MM.1S (cell line): ENCODE results near the gene COLGALT1.

Experiments used
- DNase-seq: peaks from one replicate; pipeline ENCODE4 v3.0.0-alpha.2; 2015
- H2AFZ ChIP-seq: fragments of 300-600 bp; sonication (generic); 2 replicates; pipeline ENCODE4 v1.6.0; 2016; ENCODE audit warnings: antibody characterized with exemption, low read length
- H3F3A ChIP-seq: fragments of 300-600 bp; sonication (generic); 2 replicates; pipeline ENCODE4 v1.6.1; 2016; ENCODE audit warnings: mild to moderate bottlenecking, antibody characterized with exemption, low read length, moderate library complexity, mixed read lengths; ENCODE audit not compliant: insufficient read depth
- H3K27ac ChIP-seq: fragments of 300-600 bp; sonication (generic); 2 replicates; pipeline ENCODE4 v1.5.1; 2016; ENCODE audit warnings: mild to moderate bottlenecking, low read length
- H3K27me3 ChIP-seq: fragments of 300-600 bp; sonication (generic); replicated peaks from 2 replicates; pipeline ENCODE4 v1.6.0; 2016; ENCODE audit warnings: low read length; ENCODE audit not compliant: insufficient read depth
- H3K36me3 ChIP-seq: fragments of 300-600 bp; sonication (generic); replicated peaks from 2 replicates; pipeline ENCODE4 v1.6.1; 2016; ENCODE audit warnings: mild to moderate bottlenecking, low read length, mixed read lengths; ENCODE audit not compliant: insufficient read depth
- H3K4me1 ChIP-seq: fragments of 300-600 bp; sonication (generic); 2 replicates; pipeline ENCODE4 v1.6.1; 2016; ENCODE audit warnings: low read length, mixed read lengths
- H3K4me2 ChIP-seq: fragments of 300-600 bp; sonication (generic); 2 replicates; pipeline ENCODE4 v1.6.0; 2016; ENCODE audit warnings: low read depth, low read length
- H3K4me3 ChIP-seq: fragments of 300-600 bp; sonication (generic); 2 replicates; pipeline ENCODE4 v1.5.1; 2016; ENCODE audit warnings: low read length, mixed read lengths
- H3K79me2 ChIP-seq: fragments of 300-600 bp; sonication (generic); 2 replicates; pipeline ENCODE4 v1.6.1; 2016; ENCODE audit warnings: mixed run types, low read length, mixed read lengths
- H3K9ac ChIP-seq: fragments of 300-600 bp; sonication (generic); 2 replicates; pipeline ENCODE4 v1.6.1; 2016; ENCODE audit warnings: low read length, mixed read lengths
- H3K9me2 ChIP-seq: fragments of 300-600 bp; sonication (generic); replicated peaks from 2 replicates; pipeline ENCODE4 v1.6.1; 2016; ENCODE audit warnings: mild to moderate bottlenecking, low read length, mixed read lengths; ENCODE audit not compliant: insufficient read depth
- H3K9me3 ChIP-seq: fragments of 300-600 bp; sonication (generic); replicated peaks from 2 replicates; pipeline ENCODE4 v1.6.1; 2016; ENCODE audit warnings: mild to moderate bottlenecking, low read length, mixed read lengths; ENCODE audit not compliant: insufficient read depth
- H4K20me1 ChIP-seq: fragments of 300-600 bp; sonication (generic); 2 replicates; pipeline ENCODE4 v1.6.1; 2016; ENCODE audit warnings: mild to moderate bottlenecking, low read length, moderate library complexity, mixed read lengths; ENCODE audit not compliant: insufficient read depth
- EZH2 ChIP-seq: fragments of 300-600 bp; sonication (generic); optimal IDR thresholded peaks from 2 replicates; pipeline ENCODE3; 2017; ENCODE audit warnings: low read depth, mild to moderate bottlenecking, antibody characterized with exemption, low read length, mixed read lengths
- EZH2phosphoT487 ChIP-seq: fragments of 300-600 bp; sonication (generic); IDR thresholded peaks from 2 replicates; pipeline ENCODE4 v1.6.1; 2018; ENCODE audit warnings: antibody characterized with exemption, low read length
- TF ChIP-seq, protein P1 (sequence below): fragments of 300-600 bp; sonication (generic); IDR thresholded peaks from 2 replicates; pipeline ENCODE4 v1.5.1; 2016; ENCODE audit warnings: antibody characterized with exemption, low read length, mixed read lengths

Gene COLGALT1

DNA sequence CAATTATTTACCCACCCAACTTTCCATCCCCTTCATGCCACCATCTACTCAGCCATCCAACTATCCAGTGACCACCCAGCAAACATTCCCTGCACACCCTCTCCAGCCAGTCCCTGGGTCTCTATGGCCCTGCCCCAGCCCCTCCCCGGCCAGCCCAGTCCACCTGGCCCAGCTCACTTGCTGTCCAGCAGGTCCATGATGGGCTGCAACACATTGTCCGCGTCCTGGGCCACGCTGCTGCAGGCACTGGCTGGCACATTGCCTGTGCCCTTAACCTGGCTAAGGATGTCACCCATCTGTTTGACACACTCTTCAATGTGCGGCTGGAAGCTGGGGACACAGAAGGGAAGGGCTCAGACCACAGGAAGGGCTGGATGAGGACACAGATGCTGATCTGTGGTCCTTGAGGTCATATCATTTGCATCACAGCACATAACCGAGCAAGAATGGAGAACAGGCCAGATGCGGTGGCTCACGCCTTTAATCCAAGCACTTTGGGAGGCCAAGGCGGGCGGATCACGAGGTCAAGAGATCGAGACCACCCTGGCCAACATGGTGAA, 71.1 kb downstream of the COLGALT1 start:
- Histone ChIP-seq H3K9me3 (no peaks in the 10 kb centered on the region), H3K36me3 (no peaks in the 10 kb centered on the region), H3K4me2 (no peak overlapping the region), H3K4me1 (no peaks in the 10 kb centered on the region), H3K4me3 (no peak overlapping the region), H3K9me2 (no peaks in the 10 kb centered on the region), H3F3A (no peaks in the 10 kb centered on the region), H3K27ac (no peak overlapping the region), H4K20me1 (no peaks in the 10 kb centered on the region), H3K9ac (no peak overlapping the region), H3K27me3 (peaks cover 45% of the 10 kb centered on the region), H2AFZ (no peak overlapping the region), H3K79me2 (no peaks in the 10 kb centered on the region)
- TF ChIP-seq EZH2 = no peak
- TF ChIP-seq, protein P1, sequence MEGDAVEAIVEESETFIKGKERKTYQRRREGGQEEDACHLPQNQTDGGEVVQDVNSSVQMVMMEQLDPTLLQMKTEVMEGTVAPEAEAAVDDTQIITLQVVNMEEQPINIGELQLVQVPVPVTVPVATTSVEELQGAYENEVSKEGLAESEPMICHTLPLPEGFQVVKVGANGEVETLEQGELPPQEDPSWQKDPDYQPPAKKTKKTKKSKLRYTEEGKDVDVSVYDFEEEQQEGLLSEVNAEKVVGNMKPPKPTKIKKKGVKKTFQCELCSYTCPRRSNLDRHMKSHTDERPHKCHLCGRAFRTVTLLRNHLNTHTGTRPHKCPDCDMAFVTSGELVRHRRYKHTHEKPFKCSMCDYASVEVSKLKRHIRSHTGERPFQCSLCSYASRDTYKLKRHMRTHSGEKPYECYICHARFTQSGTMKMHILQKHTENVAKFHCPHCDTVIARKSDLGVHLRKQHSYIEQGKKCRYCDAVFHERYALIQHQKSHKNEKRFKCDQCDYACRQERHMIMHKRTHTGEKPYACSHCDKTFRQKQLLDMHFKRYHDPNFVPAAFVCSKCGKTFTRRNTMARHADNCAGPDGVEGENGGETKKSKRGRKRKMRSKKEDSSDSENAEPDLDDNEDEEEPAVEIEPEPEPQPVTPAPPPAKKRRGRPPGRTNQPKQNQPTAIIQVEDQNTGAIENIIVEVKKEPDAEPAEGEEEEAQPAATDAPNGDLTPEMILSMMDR = no peak
- TF ChIP-seq EZH2phosphoT487 = no peak
- no peak for DNase-seq

DNA sequence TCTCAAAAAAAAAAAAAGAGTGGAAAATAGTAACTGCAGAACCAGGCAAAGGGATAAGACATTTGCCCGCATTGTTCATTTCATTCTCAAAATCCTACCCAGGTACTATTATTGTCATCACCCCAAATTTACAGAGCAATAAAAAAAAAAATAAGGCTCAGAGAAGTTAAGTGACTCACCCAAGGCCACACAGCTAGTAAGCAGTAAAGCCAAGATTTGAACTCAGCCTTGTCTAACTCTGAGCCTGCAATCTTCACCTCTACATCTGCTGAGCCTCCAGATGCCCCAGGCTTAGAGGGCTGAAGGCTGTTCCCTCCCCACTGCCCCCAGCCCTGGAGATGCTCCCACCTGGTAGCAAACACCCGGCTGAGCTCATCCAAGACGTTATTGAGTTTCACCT, 71.7 kb downstream of the COLGALT1 start:
- Histone ChIP-seq H3K4me1 (no peaks in the 10 kb centered on the region), H3K27ac (no peak overlapping the region), H3K9me3 (no peaks in the 10 kb centered on the region), H2AFZ (no peak overlapping the region), H3K9me2 (no peaks in the 10 kb centered on the region), H3K27me3 (peaks cover 43% of the 10 kb centered on the region), H3K4me2 (no peak overlapping the region), H3F3A (no peaks in the 10 kb centered on the region), H3K9ac (no peak overlapping the region), H3K36me3 (no peaks in the 10 kb centered on the region), H3K4me3 (no peak overlapping the region), H3K79me2 (no peaks in the 10 kb centered on the region), H4K20me1 (no peaks in the 10 kb centered on the region)
- DNase-seq = no peak
- no peak for TF ChIP-seq EZH2phosphoT487
- TF ChIP-seq EZH2 = no peak
- TF ChIP-seq, protein P1 = no peak

DNA sequence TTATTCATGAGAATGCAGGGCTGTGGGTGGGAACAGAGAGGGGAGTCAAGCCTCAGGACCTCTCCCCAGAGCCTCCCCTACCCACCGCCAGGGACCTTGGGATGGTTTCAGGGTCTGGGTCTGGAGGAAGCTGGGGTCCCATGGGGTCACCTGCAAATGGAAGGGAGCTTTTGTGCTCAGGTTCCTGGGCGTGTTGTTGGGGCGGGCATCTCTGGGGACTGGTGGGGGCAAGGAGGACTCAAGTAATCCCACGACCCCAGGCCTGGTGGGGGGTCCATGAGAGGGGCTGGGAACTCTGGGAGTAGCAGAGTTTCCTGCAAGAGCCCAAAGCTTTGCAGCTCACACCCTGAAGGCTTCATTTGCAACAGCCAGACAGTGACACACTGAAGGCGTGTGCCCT, 72.5 kb downstream of the COLGALT1 start:
- H3K27ac ChIP-seq = no peak overlapping the region
- no peaks in the 10 kb centered on the region for H3F3A ChIP-seq
- H3K4me3 ChIP-seq = no peak overlapping the region
- H3K36me3 ChIP-seq = no peaks in the 10 kb centered on the region
- no peak overlapping the region for H3K4me2 ChIP-seq
- TF ChIP-seq, protein P1 = no peak
- TF ChIP-seq EZH2phosphoT487 = no peak
- no peak for TF ChIP-seq EZH2
- no peaks in the 10 kb centered on the region for H3K9me3 ChIP-seq
- H4K20me1 ChIP-seq = no peaks in the 10 kb centered on the region
- peaks cover 51% of the 10 kb centered on the region for H3K27me3 ChIP-seq
- H3K4me1 ChIP-seq = no peaks in the 10 kb centered on the region
- H2AFZ ChIP-seq = no peak overlapping the region
- H3K9ac ChIP-seq = no peak overlapping the region
- no peaks in the 10 kb centered on the region for H3K9me2 ChIP-seq
- no peaks in the 10 kb centered on the region for H3K79me2 ChIP-seq
- DNase-seq = no peak
